Esophagus muscularis mucosa (tissue), 4 donors: ENCODE results near the gene C1QTNF7. TPM values are rescaled to one million over a fixed set of nuclear protein-coding genes. Genes with fewer than 3 reads are reported as not detected.

Experiments
- DNase-seq: peaks from one replicate; pipeline ENCODE4 v3.0.0-alpha.2; 2017; ENCODE audit errors: extremely low spot score
- H3K27ac ChIP-seq, 4 donors: fragments of 200-600 bp; sonication (generic); replicated peaks in 1 of 4; 1 replicate in 3 of 4; 2 replicates in 1 of 4; pipeline ENCODE4 v1.5.1; 2016 to 2019; ENCODE audit warnings: mild to moderate bottlenecking in 1 of 4
- H3K27me3 ChIP-seq, 4 donors: fragments of 200-600 bp; sonication (generic); one replicate each; pipeline versions ENCODE4 v1.5.1 to v1.6.0; 2016 to 2019
- H3K36me3 ChIP-seq, 4 donors: fragments of 200-600 bp; sonication (generic); one replicate each; pipeline ENCODE4 v1.5.1; 2016 to 2019
- H3K4me1 ChIP-seq, 4 donors: fragments of 200-600 bp; sonication (generic); one replicate each; pipeline ENCODE4 v1.5.1; 2016 to 2019
- H3K4me3 ChIP-seq, 4 donors: fragments of 200-600 bp; sonication (generic); 1 replicate in 2 of 4; 2 replicates in 2 of 4; pipeline ENCODE4 v1.5.1; 2016 to 2019; ENCODE audit warnings: mild to moderate bottlenecking in 4 of 4, moderate library complexity in 1 of 4
- H3K9me3 ChIP-seq, 4 donors: fragments of 200-600 bp; sonication (generic); 1 replicate in 3 of 4; 2 replicates in 1 of 4; pipeline ENCODE4 v1.5.1; 2016 to 2019
- CTCF ChIP-seq, 3 experiments: fragments of 200-600 bp in 2 of 3; fragments of 450-650 bp in 1 of 3; sonication (generic) in 2 of 3; IDR thresholded peaks; one replicate each; pipeline ENCODE4 v1.5.1; 2017 to 2019; ENCODE audit warnings: antibody characterized with exemption in 3 of 3, mild to moderate bottlenecking in 2 of 3, moderate library complexity in 1 of 3
- EP300 ChIP-seq: sonication (generic); formaldehyde crosslinking; IDR thresholded peaks from one replicate; pipeline ENCODE4 v1.6.1; 2017; ENCODE audit warnings: antibody characterized with exemption
- POLR2A ChIP-seq: fragments of 450-650 bp; IDR thresholded peaks from one replicate; pipeline ENCODE4 v1.6.1; 2017; ENCODE audit warnings: antibody characterized with exemption, moderate library complexity, mild to moderate bottlenecking, low read depth
- POLR2AphosphoS5 ChIP-seq, 2 donors: sonication (generic); formaldehyde crosslinking; IDR thresholded peaks; one replicate each; pipeline ENCODE4 v1.6.1; 2017; ENCODE audit warnings: antibody characterized with exemption in 2 of 2
- WGBS: methylation state at CpG from one replicate; pipeline ENCODE4 v1.1.5; 2018; 5-methylcytosine and 5-hydroxymethylcytosine counted together
- intact Hi-C: fragments of 100-400 bp; cut with DNase I; formaldehyde crosslinking; loops from one replicate; pipeline ENCODE4 v1.15.1; 2023
- total RNA-seq, 4 donors: library from RNA; depleted of rRNA; stranded (reverse); fragments of >200 nt; gene quantifications; one replicate each; pipeline versions ENCODE4 v1.1.0 to v1.2.1, GENCODE V29; 2016

C1QTNF7 gene
- total RNA-seq, 4 donors from 2014 or later = 15.7 to 41.9 (median 26.0) TPM

GRCh38 chr4:15444276-15444675 lies 16.4 kb downstream of the C1QTNF7 start:
- Histone ChIP-seq H3K4me1 (no peaks in the 10 kb centered on the region), H3K27me3 (no peaks in the 10 kb centered on the region), H3K4me3 (no peak overlapping the region), H3K27ac (no peak overlapping the region), H3K36me3 (no peaks in the 10 kb centered on the region), H3K9me3 (no peaks in the 10 kb centered on the region)
- 97% methylated on average over 7 of the region's 7 CpGs for WGBS
- TF ChIP-seq CTCF (IDR thresholded peaks at IDR 0.05) (no peak), POLR2A (no peak)
- DNase-seq = peak; percentile 84
- intact Hi-C loops = no loop called here

GRCh38 chr4:15444879-15445547 lies 17.2 kb downstream of the C1QTNF7 start:
- 64% methylated on average over 4 of the region's 4 CpGs for WGBS
- no peaks in the 10 kb centered on the region for H3K27me3 ChIP-seq
- no peak overlapping the region for H3K4me3 ChIP-seq
- no peak overlapping the region for H3K27ac ChIP-seq
- H3K4me1 ChIP-seq = no peaks in the 10 kb centered on the region
- DNase-seq = no peak
- no peaks in the 10 kb centered on the region for H3K36me3 ChIP-seq
- TF ChIP-seq POLR2A (no peak), POLR2AphosphoS5 (IDR thresholded peaks at IDR 0.05) (no peak), CTCF (IDR thresholded peaks at IDR 0.05) (no peak), EP300 (no peak)
- intact Hi-C loops = no loop called here
- H3K9me3 ChIP-seq = no peaks in the 10 kb centered on the region

- peaks cover 33 to 44% (median 36%) of the 10 kb centered on the region in 4 donors for H3K4me1 ChIP-seq
- no peaks in the 10 kb centered on the region for H3K36me3 ChIP-seq
- WGBS = 8% methylated on average over 1 of the region's 1 CpG
- intact Hi-C loops = loop anchor here (5.0 to 10.0 kb wide), 3 partner anchors 54 to 447 kb away; partner anchors contain the start of gene CPEB2
- peak overlapping the region; percentile 45 to 71 (median 60) for H3K27ac ChIP-seq
- TF ChIP-seq POLR2AphosphoS5 (IDR thresholded peaks at IDR 0.05) (no peak), CTCF (IDR thresholded peaks at IDR 0.05) (no peak), POLR2A (no peak), EP300 (no peak)
- no peaks in the 10 kb centered on the region for H3K27me3 ChIP-seq
- H3K9me3 ChIP-seq = no peaks in the 10 kb centered on the region
- H3K4me3 ChIP-seq = no peak overlapping the region
- peak; percentile 81 for DNase-seq
Measured at GRCh38 chr4:15451181-15451865, 23.5 kb downstream of the C1QTNF7 start.

- WGBS = 37% methylated on average over 4 of the region's 4 CpGs
- Histone ChIP-seq H3K27ac (peak overlapping the region; percentile 45 to 71 (median 60)), H3K36me3 (no peaks in the 10 kb centered on the region), H3K4me3 (no peak overlapping the region), H3K9me3 (no peaks in the 10 kb centered on the region), H3K4me1 (peaks cover 35 to 51% (median 43%) of the 10 kb centered on the region in 4 donors), H3K27me3 (no peaks in the 10 kb centered on the region)
- TF ChIP-seq CTCF (IDR thresholded peaks at IDR 0.05) (no peak), POLR2AphosphoS5 (IDR thresholded peaks at IDR 0.05) (peak; percentile 26 to 45)
- DNase-seq = peak; percentile 79
- intact Hi-C loops = loop anchor here (5.0 to 10.0 kb wide), 3 partner anchors 55 to 447 kb away; partner anchors contain the start of gene CPEB2
Measured at GRCh38 chr4:15451866-15452765, 24.3 kb downstream of the C1QTNF7 start.
